Activated CD8-positive, alpha-beta memory T cell treated with anti-CD3 and anti-CD28 coated beads, Interleukin-2, amount 50 U/mL, for 24 hours (primary cell): ENCODE measurements around the gene ACCSL.

Source experiments
- DNase-seq: peaks from one replicate; pipeline ENCODE4 v3.0.0-alpha.2; 2020; ENCODE audit errors: extremely low read depth

ACCSL gene

GRCh38 chr11:44096360-44097185 is 48.8 kb downstream of the ACCSL start:
- DNase-seq: no peak

- no peak for DNase-seq
These were observed 50.0 kb downstream of the ACCSL start for GRCh38 chr11:44097821-44098220.

GRCh38 chr11:44101098-44101497 is 53.3 kb downstream of the ACCSL start:
- DNase-seq: no peak

GRCh38 chr11:44104481-44105294 is 56.9 kb downstream of the ACCSL start:
- DNase-seq: no peak

- DNase-seq: no peak
These were observed 60.5 kb downstream of the ACCSL start for GRCh38 chr11:44108260-44108659.
